Epithelial cell of proximal tubule (primary cell): ENCODE measurements around the gene ZSWIM6. TPM values are rescaled to one million over a fixed set of nuclear protein-coding genes. Genes with fewer than 3 reads are reported as not detected.

ENCODE experiments used
- DNase-seq: peaks from one replicate; pipeline ENCODE4 v3.0.0-alpha.2; 2011; ENCODE audit warnings: low read depth
- H3K4me3 ChIP-seq: 2 replicates; pipeline ENCODE4 v1.5.1; 2011; ENCODE audit warnings: low read depth, mild to moderate bottlenecking, low read length
- total RNA-seq: library from RNA; depleted of rRNA; stranded (reverse); fragments of >200 nt; gene quantifications from 2 replicates; pipeline ENCODE4 v1.2.3, GENCODE V29; 2015
- TF ChIP-seq, protein P1 (sequence below): conservative IDR thresholded peaks from 2 replicates; pipeline ENCODE4 v1.5.1; 2012; ENCODE audit warnings: low read depth, mild to moderate bottlenecking, low read length

ZSWIM6 gene
- total RNA-seq, 1 donor from 2014 or later: 8.2 TPM

DNA sequence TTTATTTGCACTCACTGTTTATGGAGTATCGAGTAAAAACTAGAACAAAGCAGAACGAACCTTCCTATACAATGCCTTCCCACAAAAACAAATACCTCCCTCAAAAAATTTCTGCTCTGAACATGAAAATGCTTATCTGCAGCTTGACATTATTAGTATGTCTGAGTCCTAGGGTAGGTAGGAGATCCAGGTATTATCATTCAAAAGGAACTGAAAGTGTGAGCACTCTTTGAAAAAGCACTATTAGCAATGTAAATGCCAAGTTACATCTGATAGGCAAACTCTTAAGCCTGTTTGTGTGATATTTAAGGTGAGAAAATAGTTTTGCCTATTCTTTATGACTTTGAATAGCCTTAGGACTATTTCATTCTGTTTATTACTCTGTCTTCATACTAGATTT is 47.6 kb downstream of the ZSWIM6 start:
- no peak for DNase-seq
- no peak overlapping the region for H3K4me3 ChIP-seq
- TF ChIP-seq, protein P1, sequence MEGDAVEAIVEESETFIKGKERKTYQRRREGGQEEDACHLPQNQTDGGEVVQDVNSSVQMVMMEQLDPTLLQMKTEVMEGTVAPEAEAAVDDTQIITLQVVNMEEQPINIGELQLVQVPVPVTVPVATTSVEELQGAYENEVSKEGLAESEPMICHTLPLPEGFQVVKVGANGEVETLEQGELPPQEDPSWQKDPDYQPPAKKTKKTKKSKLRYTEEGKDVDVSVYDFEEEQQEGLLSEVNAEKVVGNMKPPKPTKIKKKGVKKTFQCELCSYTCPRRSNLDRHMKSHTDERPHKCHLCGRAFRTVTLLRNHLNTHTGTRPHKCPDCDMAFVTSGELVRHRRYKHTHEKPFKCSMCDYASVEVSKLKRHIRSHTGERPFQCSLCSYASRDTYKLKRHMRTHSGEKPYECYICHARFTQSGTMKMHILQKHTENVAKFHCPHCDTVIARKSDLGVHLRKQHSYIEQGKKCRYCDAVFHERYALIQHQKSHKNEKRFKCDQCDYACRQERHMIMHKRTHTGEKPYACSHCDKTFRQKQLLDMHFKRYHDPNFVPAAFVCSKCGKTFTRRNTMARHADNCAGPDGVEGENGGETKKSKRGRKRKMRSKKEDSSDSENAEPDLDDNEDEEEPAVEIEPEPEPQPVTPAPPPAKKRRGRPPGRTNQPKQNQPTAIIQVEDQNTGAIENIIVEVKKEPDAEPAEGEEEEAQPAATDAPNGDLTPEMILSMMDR: no peak

DNA sequence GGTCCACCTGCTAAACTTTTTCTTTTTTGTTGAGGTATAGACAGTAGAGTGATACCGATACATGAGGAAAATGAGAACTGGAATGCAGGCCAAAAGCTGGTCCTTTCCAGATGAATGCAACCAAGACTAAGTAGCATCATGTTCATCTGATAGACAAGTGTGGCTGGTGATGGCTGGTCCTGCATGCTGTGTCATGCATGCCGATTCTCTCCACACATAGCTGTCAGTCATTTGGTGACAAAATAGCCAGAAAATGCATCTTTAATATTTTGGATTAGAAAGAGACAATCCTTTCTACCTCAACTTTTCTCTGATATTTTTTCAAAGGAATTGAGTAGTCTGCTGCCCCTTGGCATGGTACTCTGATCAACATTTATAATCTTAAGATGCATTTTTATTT is 49.9 kb downstream of the ZSWIM6 start:
- DNase-seq: no peak
- TF ChIP-seq, protein P1: no peak
- no peak overlapping the region for H3K4me3 ChIP-seq

DNA sequence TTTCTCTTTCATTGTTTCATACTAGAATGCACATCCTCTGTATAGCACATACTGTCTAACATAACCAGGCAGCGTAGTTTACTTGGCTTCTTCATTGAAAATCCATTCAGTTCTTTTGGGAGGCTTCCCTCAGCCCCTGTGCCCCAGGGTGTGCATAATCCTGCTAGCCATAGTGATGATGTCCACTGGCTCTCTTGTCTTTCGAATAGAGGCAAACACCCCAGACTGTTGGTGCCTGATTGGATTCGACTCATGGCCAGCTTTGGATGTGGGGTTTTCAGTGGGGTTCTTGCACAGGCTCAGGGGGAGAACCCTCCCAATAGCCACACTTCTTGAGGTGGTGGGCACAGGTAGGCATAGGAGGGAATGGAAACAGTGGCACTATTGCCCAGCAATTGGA is 53.6 kb downstream of the ZSWIM6 start:
- H3K4me3 ChIP-seq: no peak overlapping the region
- DNase-seq: no peak
- TF ChIP-seq, protein P1: no peak

DNA sequence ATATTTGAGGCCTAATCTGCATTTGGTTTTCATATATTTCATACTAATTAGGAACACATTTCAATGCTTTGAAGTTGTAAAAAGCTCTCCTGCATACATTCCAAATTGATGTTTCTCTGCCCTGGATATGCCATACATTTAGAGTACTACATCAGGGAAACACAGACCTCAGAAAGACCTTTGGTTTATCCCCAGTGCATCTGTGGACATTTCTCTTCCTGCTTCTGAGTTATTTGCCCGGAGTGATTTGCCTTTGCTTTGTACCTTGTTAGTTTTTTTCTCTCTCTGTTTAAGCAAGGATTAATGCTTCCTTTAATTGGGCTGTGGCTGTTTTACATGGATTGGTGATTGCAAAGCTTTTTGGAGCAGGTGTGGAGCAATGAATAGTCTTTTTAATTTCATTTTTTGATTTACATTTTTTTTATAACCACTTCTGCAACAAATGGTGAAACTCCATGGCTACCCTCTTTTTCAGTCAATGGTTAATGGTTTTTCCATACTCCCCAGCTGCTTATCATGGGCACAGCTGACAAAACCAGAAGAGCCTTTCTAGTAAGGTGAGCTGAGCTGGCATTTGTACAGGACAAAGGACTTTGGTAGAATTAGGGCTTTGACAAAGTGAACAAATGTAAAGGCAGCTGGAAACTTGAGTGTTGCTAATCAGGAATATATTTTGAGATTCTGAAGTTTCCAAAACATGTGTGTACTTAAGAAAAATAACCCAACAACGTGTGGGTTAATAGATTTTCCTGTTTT is 54.2 kb downstream of the ZSWIM6 start:
- DNase-seq: no peak
- TF ChIP-seq, protein P1: no peak
- no peak overlapping the region for H3K4me3 ChIP-seq

DNA sequence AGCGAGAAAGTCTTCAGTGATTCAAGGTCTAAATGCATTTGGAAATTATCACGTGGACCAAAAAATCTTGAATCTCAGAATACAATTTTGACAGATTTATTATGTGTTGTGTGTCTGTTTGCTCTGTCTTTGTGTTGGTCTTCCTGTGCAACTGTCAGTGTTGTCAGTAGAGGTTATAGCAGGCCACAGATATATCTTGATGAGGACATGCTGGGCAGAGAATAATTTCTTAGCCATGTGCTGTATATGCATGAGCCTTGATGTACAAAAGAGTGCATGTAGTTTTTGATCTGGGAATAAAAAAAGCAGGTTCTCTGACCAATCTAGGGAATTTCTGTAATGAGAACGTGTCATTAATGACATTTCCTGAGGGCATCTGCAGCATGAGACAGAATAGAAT is 57.6 kb downstream of the ZSWIM6 start:
- DNase-seq: no peak
- TF ChIP-seq, protein P1: no peak
- H3K4me3 ChIP-seq: no peak overlapping the region

DNA sequence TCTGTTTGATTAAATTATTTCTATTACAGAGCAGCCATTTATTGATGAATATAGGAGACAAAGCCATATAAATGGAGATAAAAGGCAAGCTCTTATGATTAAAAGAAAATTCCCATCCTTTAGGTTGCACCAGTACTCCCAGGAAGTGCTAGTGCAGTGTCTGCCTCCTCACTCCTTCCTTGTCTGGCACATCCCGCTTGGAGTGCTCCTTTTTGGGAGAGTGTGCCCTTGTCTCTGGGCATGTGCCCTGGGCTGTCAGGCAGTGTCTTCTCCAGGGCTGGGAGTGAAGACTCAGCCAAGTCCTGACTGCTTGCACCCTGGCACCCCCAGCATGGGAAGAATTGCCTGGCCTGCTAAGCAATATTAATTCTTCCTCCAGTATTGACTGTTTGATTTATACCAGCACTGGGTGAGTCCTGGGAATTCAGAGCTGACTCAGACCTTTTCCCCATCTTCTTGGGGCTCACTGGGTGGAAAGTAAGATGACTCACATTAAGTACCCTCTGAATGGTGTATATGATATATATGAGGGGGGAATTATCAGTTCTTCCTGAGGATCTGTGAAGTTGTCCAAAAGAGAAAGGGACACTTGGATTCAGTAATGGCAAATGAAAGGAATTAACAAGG is 62.1 kb downstream of the ZSWIM6 start:
- no peak for DNase-seq
- no peak overlapping the region for H3K4me3 ChIP-seq
- TF ChIP-seq, protein P1: no peak

DNA sequence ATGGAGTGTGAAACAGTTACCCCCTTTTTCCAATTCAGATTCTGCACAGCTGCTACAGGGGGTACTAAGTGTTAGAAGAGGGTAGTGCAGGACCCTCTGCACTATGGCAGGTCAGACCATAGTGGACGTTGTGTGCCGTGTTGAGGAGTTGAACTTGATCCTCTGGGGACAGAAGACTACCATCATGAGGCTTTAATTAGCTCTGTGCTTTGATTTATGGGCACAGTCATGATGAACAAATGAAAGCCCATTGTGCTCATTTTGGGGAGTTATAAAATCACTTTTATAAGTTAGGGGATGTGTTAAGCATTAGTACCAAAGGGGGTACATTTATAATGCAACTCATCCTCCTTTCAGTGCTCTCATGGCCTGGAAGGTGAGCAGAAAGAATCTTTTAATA is 62.7 kb downstream of the ZSWIM6 start:
- DNase-seq: no peak
- TF ChIP-seq, protein P1: no peak
- H3K4me3 ChIP-seq: no peak overlapping the region
